GM23248 (cell line): Measurements from ENCODE around the gene PSMC6.

ENCODE experiments used
- EZH2 ChIP-seq: fragments of 200-600 bp; sonication (generic); IDR thresholded peaks from 2 replicates; pipeline ENCODE4 v1.6.1; 2018; ENCODE audit warnings: antibody characterized with exemption, mild to moderate bottlenecking; ENCODE audit not compliant: insufficient read depth, poor library complexity, severe bottlenecking
- EZH2phosphoT487 ChIP-seq: fragments of 200-600 bp; sonication (generic); IDR thresholded peaks from 2 replicates; pipeline ENCODE4 v1.6.1; 2018; ENCODE audit warnings: antibody characterized with exemption, moderate library complexity, mild to moderate bottlenecking, low read depth; ENCODE audit not compliant: insufficient read depth

DNA sequence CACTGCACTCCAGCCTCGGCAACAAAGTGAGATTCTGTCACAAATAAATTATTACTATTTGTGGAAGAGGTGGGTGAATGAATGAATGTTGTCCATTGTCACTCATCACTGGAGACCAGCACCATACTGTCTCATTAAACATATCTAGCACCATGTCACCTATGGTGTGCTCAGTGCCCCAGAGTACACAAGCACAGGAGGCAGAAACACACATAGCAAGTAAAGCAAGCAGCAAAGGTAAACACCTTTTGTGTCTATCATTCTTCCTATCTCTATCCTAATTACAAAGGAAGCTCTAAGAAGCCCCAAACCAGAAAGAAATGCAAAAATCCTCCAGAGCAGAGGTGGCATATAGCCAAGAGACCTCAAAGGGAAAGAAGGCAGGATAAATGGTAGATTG is 20.8 kb upstream of the PSMC6 start:
- TF ChIP-seq EZH2 (no peak), EZH2phosphoT487 (no peak)
